ENCODE results near the gene ZNRF2.
"Not testable (repeated sequence)": the region's sequence is repeated elsewhere in the genome, so short reads cannot be mapped to it uniquely, and the experiment has no call there.

GRCh38 chr7:30265189-30265588 is 19.2 kb upstream of the ZNRF2 start:
- TF ChIP-seq POLR2A, CTCF (IDR thresholded peaks at IDR 0.05): not testable (repeated sequence)

Data from thyroid gland (tissue), 4 donors.